DMS79 (cell line): ENCODE data around the gene CHAF1B.

Source experiments
- DNase-seq: peaks from one replicate; lab custom pipeline; 2025; lab: John Stamatoyannopoulos, UW

The CHAF1B gene

GRCh38 chr21:36463991-36464390 is 78.8 kb downstream of the CHAF1B start:
- DNase-seq = no peak

GRCh38 chr21:36464590-36464989 is 79.4 kb downstream of the CHAF1B start:
- no peak for DNase-seq

- no peak for DNase-seq
Measured at GRCh38 chr21:36465478-36465877, 80.3 kb downstream of the CHAF1B start.

- no peak for DNase-seq
Measured at GRCh38 chr21:36466061-36466511, 80.9 kb downstream of the CHAF1B start.
